ENCODE data around the gene OR8A1. TPM values are rescaled to one million over a fixed set of nuclear protein-coding genes. Genes with fewer than 3 reads are reported as not detected.

The OR8A1 gene
- total RNA-seq, 6 experiments from 2014 or later, result not detected

DNA sequence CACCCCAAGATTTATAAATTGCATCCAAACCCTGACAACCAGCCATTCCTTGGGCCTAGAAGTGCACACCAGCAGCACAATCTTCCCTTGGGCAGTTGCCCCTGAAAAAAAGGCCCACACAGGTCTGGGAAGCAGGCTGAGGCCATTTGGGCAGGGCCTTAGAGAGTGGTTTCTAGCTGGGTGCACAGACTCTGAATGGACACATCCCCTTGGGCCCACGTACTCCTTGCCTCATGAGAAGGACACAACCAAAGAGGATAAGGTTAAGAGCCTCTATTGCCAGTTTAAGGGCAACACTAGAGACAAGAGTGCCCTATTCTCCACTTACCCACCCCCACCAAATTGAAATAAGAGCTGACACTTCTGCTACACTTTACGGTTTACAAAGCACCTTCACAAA lies 40.5 kb downstream of the OR8A1 start:
- no peak for TF ChIP-seq POLR2A (IDR thresholded peaks at IDR 0.05)
- TF ChIP-seq, protein P1, sequence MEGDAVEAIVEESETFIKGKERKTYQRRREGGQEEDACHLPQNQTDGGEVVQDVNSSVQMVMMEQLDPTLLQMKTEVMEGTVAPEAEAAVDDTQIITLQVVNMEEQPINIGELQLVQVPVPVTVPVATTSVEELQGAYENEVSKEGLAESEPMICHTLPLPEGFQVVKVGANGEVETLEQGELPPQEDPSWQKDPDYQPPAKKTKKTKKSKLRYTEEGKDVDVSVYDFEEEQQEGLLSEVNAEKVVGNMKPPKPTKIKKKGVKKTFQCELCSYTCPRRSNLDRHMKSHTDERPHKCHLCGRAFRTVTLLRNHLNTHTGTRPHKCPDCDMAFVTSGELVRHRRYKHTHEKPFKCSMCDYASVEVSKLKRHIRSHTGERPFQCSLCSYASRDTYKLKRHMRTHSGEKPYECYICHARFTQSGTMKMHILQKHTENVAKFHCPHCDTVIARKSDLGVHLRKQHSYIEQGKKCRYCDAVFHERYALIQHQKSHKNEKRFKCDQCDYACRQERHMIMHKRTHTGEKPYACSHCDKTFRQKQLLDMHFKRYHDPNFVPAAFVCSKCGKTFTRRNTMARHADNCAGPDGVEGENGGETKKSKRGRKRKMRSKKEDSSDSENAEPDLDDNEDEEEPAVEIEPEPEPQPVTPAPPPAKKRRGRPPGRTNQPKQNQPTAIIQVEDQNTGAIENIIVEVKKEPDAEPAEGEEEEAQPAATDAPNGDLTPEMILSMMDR (IDR thresholded peaks at IDR 0.05), result no peak
- WGBS (ENCODE audit: insufficient coverage, low coverage, low lambda C conversion rate, missing lambda C conversion rate), result 100% methylated on average over 1 of the region's 2 CpGs
- H3K4me1 ChIP-seq, result no peaks in the 10 kb centered on the region
- H3K9me3 ChIP-seq, result no peaks in the 10 kb centered on the region
- no peak overlapping the region for H3K27ac ChIP-seq
- DNase-seq (no peak), ATAC-seq (no peak)
- H3K36me3 ChIP-seq, result no peaks in the 10 kb centered on the region
- H3K27me3 ChIP-seq, result no peaks in the 10 kb centered on the region
- intact Hi-C loops (cut with DNase I), result no loop called here
- no peak overlapping the region for H3K4me3 ChIP-seq

DNA sequence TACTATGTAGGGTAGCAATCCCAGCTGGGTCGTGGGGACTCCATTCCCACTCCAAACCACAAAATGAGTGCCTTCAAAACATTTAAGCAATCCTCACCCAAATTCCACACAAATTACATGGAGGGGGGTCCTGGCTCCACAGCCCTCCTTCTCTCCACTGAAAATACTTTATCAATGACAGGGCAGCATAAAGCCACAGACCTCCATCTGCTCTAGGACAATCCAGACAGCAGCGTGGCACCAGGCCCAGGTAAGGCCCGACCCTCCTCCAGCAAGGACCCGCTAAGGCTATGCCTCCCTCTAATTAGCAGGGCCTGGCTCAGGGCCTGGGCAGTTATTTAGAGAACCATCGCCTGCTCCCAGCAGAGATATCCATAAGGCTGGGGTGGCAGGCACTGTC lies 41.3 kb downstream of the OR8A1 start, which contains the start of gene PANX3:
Gene PANX3, plus strand, starts transcription at position 365 of the 400 bp plus-strand sequence. CDS start 129 bp downstream, outside the sequence.
- no peak for TF ChIP-seq POLR2A (IDR thresholded peaks at IDR 0.05)
- TF ChIP-seq, protein P1 (IDR thresholded peaks at IDR 0.05), result no peak
- H3K36me3 ChIP-seq, result no peaks in the 10 kb centered on the region
- 19% methylated on average over 2 of the region's 5 CpGs for WGBS (ENCODE audit: insufficient coverage, low coverage, low lambda C conversion rate, missing lambda C conversion rate)
- H3K9me3 ChIP-seq, result no peaks in the 10 kb centered on the region
- no peaks in the 10 kb centered on the region for H3K27me3 ChIP-seq
- no peak within 1 kb of the TSS for H3K27ac ChIP-seq
- intact Hi-C loops (cut with DNase I), result no loop called here
- ATAC-seq (no peak), DNase-seq (no peak)
- H3K4me1 ChIP-seq, result no peaks in the 10 kb centered on the region
- no peak within 1 kb of the TSS for H3K4me3 ChIP-seq

- TF ChIP-seq, protein P1 (IDR thresholded peaks at IDR 0.05), result no peak
- no peak for TF ChIP-seq POLR2A (IDR thresholded peaks at IDR 0.05)
- no peak for ATAC-seq
- H3K27me3 ChIP-seq, result no peaks in the 10 kb centered on the region
- H3K4me3 ChIP-seq, result no peak overlapping the region
- no peak for DNase-seq
- H3K9me3 ChIP-seq, result no peaks in the 10 kb centered on the region
- H3K27ac ChIP-seq, result no peak overlapping the region
- intact Hi-C loops (cut with DNase I), result no loop called here
- no peaks in the 10 kb centered on the region for H3K36me3 ChIP-seq
- WGBS (ENCODE audit: insufficient coverage, low coverage, low lambda C conversion rate, missing lambda C conversion rate), result 49% methylated on average over 3 of the region's 3 CpGs
- no peaks in the 10 kb centered on the region for H3K4me1 ChIP-seq
These were observed 42.2 kb downstream of the OR8A1 start for GRCh38 chr11:124612045-124612444.

GRCh38 chr11:124612567-124613246 lies 42.9 kb downstream of the OR8A1 start:
- intact Hi-C loops (cut with DNase I), result no loop called here
- Histone ChIP-seq H3K27me3 (no peaks in the 10 kb centered on the region), H3K4me3 (no peak overlapping the region), H3K27ac (no peak overlapping the region), H3K4me1 (no peaks in the 10 kb centered on the region), H3K36me3 (no peaks in the 10 kb centered on the region), H3K9me3 (no peaks in the 10 kb centered on the region)
- 68% methylated on average over 7 of the region's 10 CpGs for WGBS (ENCODE audit: insufficient coverage, low coverage, low lambda C conversion rate, missing lambda C conversion rate)
- ATAC-seq (no peak), DNase-seq (no peak)
- TF ChIP-seq, protein P1 (IDR thresholded peaks at IDR 0.05), result no peak
- no peak for TF ChIP-seq POLR2A (IDR thresholded peaks at IDR 0.05)

Measured in right lobe of liver (tissue), 6 donors.